NB4 (cell line): Measurements from ENCODE around the gene GRIN2A.

Source experiments
- DNase-seq: peaks from one replicate; pipeline ENCODE4 v3.0.0; 2010; ENCODE audit warnings: low read depth
- H3K4me3 ChIP-seq: one replicate; pipeline ENCODE4 v1.5.1; 2011; ENCODE audit warnings: mild to moderate bottlenecking, low read depth, low read length, moderate library complexity
- CTCF ChIP-seq: IDR thresholded peaks from one replicate; pipeline ENCODE4 v1.5.1; 2012; ENCODE audit warnings: low read depth, low read length
- MAX ChIP-seq: IDR thresholded peaks from 2 replicates; pipeline ENCODE4 v1.6.1; 2011; ENCODE audit warnings: low read depth, low read length
- MYC ChIP-seq: IDR thresholded peaks from 2 replicates; pipeline ENCODE4 v1.6.1; 2011; ENCODE audit warnings: low read depth, low read length
- POLR2A ChIP-seq: IDR thresholded peaks from 2 replicates; pipeline ENCODE4 v1.6.1; 2011; ENCODE audit warnings: mild to moderate bottlenecking; ENCODE audit not compliant: insufficient read length; ENCODE audit errors: extremely low read depth

Gene GRIN2A

DNA sequence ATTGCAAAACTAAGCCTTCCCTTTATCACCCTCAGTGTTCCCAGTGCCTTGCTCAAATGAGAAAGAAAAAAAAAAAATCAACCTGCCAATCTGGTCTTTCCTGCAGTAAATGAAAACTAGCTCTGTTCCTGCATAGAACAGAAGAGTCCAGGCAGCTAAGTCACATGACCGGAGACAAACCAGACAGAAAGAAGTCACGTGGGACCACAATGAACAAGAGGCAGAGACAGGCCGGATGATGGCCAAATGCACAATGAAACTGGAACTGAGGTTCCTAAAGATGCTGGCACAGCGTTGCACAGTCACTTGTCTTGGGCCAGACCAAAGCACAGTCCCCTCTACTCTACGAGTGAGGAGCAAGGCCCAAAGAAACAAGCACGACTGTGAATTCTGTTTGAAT, 172.5 kb downstream of the GRIN2A start:
- H3K4me3 ChIP-seq = no peak overlapping the region
- no peak for DNase-seq
- no peak for TF ChIP-seq MYC
- TF ChIP-seq POLR2A = no peak
- no peak for TF ChIP-seq CTCF
- no peak for TF ChIP-seq MAX

DNA sequence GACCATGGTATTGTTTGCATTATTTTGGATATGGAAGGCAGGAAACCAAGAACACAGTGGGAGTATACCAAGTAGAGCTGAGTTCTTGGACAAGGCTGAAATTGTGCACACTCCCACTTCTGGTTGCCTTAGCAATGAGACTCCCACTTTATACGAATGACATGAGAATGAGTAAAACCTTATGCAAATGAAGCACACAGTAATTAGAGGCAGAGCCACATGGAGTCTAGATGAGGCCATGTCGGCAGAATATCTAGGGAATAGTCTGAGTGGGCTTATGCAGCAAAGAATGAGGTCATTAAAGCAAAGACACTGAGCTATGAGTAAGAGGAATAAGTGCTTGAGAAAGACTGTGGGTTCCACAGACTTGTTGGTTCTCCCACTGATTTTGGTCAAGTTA, 178.7 kb downstream of the GRIN2A start:
- no peak for DNase-seq
- TF ChIP-seq MYC = no peak
- no peak for TF ChIP-seq POLR2A
- no peak for TF ChIP-seq CTCF
- no peak for TF ChIP-seq MAX
- H3K4me3 ChIP-seq = no peak overlapping the region

DNA sequence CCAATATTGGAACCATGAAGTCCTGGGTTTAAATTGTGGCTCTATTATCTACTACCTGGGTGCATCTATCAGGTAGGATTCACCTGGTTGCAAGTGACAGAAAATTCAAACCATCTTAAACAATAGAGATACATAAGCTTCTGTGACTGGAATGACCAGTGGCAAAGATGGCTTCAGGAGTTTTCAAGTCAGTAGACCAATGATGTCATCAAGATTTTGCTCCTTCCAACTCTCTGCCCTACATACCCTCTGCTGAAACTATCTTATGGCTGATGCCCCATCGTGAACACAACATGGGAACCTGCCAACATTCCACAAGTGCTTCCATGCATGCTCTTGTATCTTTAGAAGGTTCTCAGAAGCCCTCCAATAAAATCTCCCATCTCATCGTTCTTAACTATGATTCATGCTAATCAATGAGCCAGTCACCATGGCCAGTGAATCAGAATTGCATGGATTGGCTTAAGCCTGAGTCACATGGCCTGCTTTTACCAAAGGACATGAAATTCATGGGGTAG, 180.9 kb downstream of the GRIN2A start:
- DNase-seq = no peak
- H3K4me3 ChIP-seq = no peak overlapping the region
- TF ChIP-seq POLR2A (no peak), MYC (no peak)

DNA sequence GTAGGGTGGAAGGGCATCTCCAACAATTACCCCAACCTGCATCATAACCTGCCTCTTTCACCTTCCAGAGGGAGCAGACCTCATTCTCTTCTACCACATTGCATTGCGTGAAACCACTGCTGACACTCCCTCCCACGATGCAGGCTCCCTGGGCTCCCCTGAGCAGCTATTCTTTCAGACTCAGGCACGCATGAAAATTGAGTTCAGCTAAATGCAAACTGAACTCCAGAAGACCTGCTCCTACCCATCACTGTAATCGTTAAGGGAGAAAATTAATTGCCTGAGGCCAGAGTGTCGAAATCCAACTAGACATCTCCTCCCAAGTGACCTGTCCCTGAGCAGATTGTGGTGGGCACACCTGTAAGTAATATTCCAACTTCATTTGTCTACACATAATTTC, 186.0 kb downstream of the GRIN2A start:
- TF ChIP-seq MYC = no peak
- TF ChIP-seq CTCF = no peak
- no peak for TF ChIP-seq POLR2A
- no peak for TF ChIP-seq MAX
- DNase-seq = no peak

GRCh38 chr16:9992441-9992840, 189.8 kb downstream of the GRIN2A start:
- DNase-seq = no peak
- H3K4me3 ChIP-seq = no peak overlapping the region
- no peak for TF ChIP-seq MYC
- no peak for TF ChIP-seq MAX
- no peak for TF ChIP-seq POLR2A
- no peak for TF ChIP-seq CTCF

More for the DNA sequence above, 186.0 kb downstream of the GRIN2A start:
- no peak overlapping the region for H3K4me3 ChIP-seq

DNA sequence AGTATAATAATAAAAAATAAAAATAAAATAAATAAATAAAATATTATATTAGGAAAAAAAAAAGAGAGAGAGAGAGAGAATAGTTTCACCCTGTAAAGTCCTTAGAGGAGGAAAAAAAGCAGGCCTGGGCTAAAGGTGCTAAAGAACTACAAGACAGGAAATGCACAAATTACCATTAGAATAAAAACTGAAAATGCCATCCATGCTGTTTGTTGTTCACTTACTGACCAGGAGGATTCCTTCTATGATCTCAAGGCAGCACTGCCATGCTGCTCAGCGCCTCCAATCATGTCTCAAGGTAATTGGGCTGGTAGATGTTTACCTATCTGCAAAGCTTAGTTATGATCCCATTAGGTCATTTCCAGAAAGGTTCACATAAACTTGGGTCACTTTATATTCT, 201.2 kb downstream of the GRIN2A start:
- no peak overlapping the region for H3K4me3 ChIP-seq
- no peak for DNase-seq
- TF ChIP-seq MYC (no peak), CTCF (no peak), MAX (no peak), POLR2A (no peak)
